Testis (tissue), 3 donors: ENCODE results near the gene HDAC6. TPM values are rescaled to one million over a fixed set of nuclear protein-coding genes. Genes with fewer than 3 reads are reported as not detected.

Experiments used
- DNase-seq: peaks from one replicate; pipeline ENCODE4 v3.0.0-alpha.2; 2019
- H3K27ac ChIP-seq, 2 donors: fragments of 200-600 bp; sonication (generic); one replicate each; pipeline ENCODE4 v1.5.1; 2019
- H3K27me3 ChIP-seq: fragments of 200-600 bp; sonication (generic); one replicate; pipeline ENCODE4 v1.5.1; 2019
- H3K36me3 ChIP-seq: fragments of 200-600 bp; sonication (generic); one replicate; pipeline ENCODE4 v1.5.1; 2017; ENCODE audit warnings: low read depth; ENCODE audit errors: missing control alignments
- H3K4me1 ChIP-seq: fragments of 200-600 bp; sonication (generic); one replicate; pipeline ENCODE4 v1.5.1; 2019
- H3K4me3 ChIP-seq, 2 donors: fragments of 200-600 bp; sonication (generic); one replicate each; pipeline ENCODE4 v1.5.1; 2017 to 2019
- H3K9me3 ChIP-seq: fragments of 200-600 bp; sonication (generic); one replicate; pipeline ENCODE4 v1.5.1; 2017
- POLR2A ChIP-seq: fragments of 450-650 bp; IDR thresholded peaks from one replicate; pipeline ENCODE4 v1.6.1; 2017; ENCODE audit warnings: antibody characterized with exemption, mild to moderate bottlenecking, moderate library complexity
- WGBS, 2 donors: methylation state at CpG; one replicate each; pipeline ENCODE4 v1.1.5; 2018; 5-methylcytosine and 5-hydroxymethylcytosine counted together
- intact Hi-C: fragments of 100-400 bp; cut with DNase I; formaldehyde crosslinking; loops from one replicate; pipeline ENCODE4 v1.15.1; 2023; ENCODE audit warnings: low total_unique reads
- polyA plus RNA-seq: library from polyadenylated mRNA; stranded (reverse); fragments of 350-450 nt; fragmentation: Illumina TruSeq; extraction: RNeasy Lipid Tissue Mini Kit (QIAGEN cat#74804); gene quantifications from one replicate; pipeline ENCODE4 v1.2.3, GENCODE V29; 2014; ENCODE audit warnings: low read depth, low replicate concordance; ENCODE audit not compliant: insufficient read depth
- total RNA-seq, 2 donors: library from RNA; depleted of rRNA; stranded (reverse); fragments of >200 nt; gene quantifications; one replicate each; pipeline ENCODE4 v1.2.3, GENCODE V29; 2016
- TF ChIP-seq, protein P1 (sequence below), 3 experiments: fragments of 450-650 bp in 2 of 3; fragments of 200-600 bp in 1 of 3; sonication (generic) in 1 of 3; IDR thresholded peaks; one replicate each; pipeline ENCODE4 v1.5.1; 2016 to 2019; ENCODE audit warnings: antibody characterized with exemption in 3 of 3, mild to moderate bottlenecking in 2 of 3, moderate library complexity in 1 of 3

The HDAC6 gene
- total and polyA plus RNA-seq, 3 donors from 2014 or later = 147 to 269 (median 223) TPM

DNA sequence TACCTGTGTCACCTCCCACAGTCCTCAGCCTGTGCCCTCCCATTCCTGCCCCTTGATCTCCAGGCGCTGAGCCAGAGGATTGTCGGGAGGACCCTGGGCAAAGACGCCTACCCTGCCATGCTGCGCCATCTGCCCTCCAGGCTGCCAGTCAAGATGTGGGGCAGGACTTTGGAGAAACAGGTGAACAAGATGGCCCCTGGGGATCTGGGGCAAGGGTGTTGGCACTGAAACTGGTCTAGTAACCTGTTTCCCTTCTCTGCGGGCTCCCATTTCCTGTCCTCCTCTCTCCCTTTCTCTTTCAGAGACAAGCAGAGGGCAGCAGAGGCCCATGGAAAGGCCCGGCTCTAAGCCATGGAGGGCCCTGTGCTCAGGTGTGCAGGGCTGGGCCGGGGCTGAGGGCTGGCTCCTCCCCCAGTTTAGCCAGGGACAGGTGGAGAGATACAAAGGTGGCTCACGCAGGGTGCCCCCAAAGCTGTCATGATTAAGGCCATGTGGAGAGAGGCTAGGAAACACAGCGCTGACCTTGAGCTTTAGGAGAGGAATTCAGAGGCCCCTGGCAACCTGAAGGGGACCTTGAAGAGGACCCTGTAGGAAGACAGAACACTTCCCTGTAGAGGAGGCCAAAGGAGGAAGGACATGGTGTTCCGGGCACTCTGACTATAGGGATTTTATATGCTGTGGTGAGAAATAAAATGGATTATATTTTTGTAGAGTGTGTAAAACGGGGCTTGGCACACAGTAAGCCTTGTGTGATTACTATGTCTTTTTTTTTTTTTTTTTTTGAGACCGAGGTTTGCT is 40.0 kb upstream of the HDAC6 start, which contains the start of gene GLOD5:
Gene GLOD5 (plus strand): TSS at position 74 of the 798 bp plus-strand sequence. CDS start 44 bp downstream, at position 118.
- no peaks in the 10 kb centered on the region for H3K4me1 ChIP-seq
- H3K27ac ChIP-seq = no peak within 1 kb of the TSS
- 40 to 71% methylated on average over 6 to 12 of the region's 12 CpGs for WGBS, 2 donors
- H3K36me3 ChIP-seq = no peaks in the 10 kb centered on the region
- DNase-seq = peak; percentile 28
- H3K27me3 ChIP-seq = no peaks in the 10 kb centered on the region
- TF ChIP-seq, protein P1, sequence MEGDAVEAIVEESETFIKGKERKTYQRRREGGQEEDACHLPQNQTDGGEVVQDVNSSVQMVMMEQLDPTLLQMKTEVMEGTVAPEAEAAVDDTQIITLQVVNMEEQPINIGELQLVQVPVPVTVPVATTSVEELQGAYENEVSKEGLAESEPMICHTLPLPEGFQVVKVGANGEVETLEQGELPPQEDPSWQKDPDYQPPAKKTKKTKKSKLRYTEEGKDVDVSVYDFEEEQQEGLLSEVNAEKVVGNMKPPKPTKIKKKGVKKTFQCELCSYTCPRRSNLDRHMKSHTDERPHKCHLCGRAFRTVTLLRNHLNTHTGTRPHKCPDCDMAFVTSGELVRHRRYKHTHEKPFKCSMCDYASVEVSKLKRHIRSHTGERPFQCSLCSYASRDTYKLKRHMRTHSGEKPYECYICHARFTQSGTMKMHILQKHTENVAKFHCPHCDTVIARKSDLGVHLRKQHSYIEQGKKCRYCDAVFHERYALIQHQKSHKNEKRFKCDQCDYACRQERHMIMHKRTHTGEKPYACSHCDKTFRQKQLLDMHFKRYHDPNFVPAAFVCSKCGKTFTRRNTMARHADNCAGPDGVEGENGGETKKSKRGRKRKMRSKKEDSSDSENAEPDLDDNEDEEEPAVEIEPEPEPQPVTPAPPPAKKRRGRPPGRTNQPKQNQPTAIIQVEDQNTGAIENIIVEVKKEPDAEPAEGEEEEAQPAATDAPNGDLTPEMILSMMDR (IDR thresholded peaks at IDR 0.05) = no peak
- no peak for TF ChIP-seq POLR2A
- intact Hi-C loops = no loop called here
- no peaks in the 10 kb centered on the region for H3K9me3 ChIP-seq
- no peak within 1 kb of the TSS for H3K4me3 ChIP-seq

DNA sequence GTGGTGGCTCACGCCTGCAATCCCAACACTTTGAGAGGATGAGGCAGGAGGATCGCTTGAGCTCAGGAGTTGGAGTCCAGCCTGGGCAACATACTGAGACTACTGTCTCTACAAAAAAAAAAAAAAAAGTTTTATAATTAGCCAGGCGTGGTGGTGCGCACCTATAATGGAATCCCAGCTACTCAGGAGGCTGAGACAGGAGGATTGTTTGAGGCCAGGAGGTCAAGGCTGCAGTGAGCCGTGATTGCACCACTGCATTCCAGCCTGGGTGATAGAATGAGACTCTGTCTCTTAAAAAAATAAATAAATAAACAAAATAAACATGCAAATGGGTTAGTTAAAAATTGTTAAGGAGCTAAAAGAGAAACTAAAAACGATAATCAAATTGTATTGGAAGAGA is 32.6 kb upstream of the HDAC6 start:
- H3K36me3 ChIP-seq = no peaks in the 10 kb centered on the region
- WGBS, 2 donors = 73 to 75% methylated on average over 5 to 6 of the region's 6 CpGs
- H3K4me3 ChIP-seq = no peak overlapping the region
- no peaks in the 10 kb centered on the region for H3K9me3 ChIP-seq
- no peaks in the 10 kb centered on the region for H3K27me3 ChIP-seq
- DNase-seq = no peak
- TF ChIP-seq, protein P1 (IDR thresholded peaks at IDR 0.05) = no peak
- no peak for TF ChIP-seq POLR2A
- H3K27ac ChIP-seq = no peak overlapping the region
- no peaks in the 10 kb centered on the region for H3K4me1 ChIP-seq
- intact Hi-C loops = no loop called here

DNA sequence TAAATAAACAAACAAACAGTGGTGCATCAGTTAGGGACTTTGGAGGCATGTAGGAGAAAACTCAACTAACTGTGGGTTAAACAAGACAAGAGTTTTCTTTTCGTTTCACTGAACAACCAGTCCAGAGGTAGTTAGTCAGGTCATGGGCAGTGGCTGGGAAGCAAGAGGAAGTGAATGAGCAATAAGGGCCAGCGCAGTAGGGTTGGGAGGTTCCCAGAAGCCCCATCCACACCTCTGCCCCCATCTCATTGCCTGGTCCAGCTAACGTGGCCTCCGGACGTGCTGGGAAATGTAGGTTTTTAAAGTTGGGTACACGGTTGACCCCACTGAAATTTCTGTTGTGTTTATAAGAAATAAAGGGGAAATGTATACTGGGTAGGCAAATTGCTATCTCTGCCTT is 31.6 kb upstream of the HDAC6 start:
- Histone ChIP-seq H3K4me1 (no peaks in the 10 kb centered on the region), H3K9me3 (no peaks in the 10 kb centered on the region), H3K4me3 (no peak overlapping the region), H3K36me3 (no peaks in the 10 kb centered on the region), H3K27me3 (no peaks in the 10 kb centered on the region), H3K27ac (no peak overlapping the region)
- intact Hi-C loops = no loop called here
- no peak for TF ChIP-seq POLR2A
- TF ChIP-seq, protein P1 (IDR thresholded peaks at IDR 0.05) = no peak
- WGBS, 2 donors = 70 to 88% methylated on average over 3 to 6 of the region's 6 CpGs
- DNase-seq = no peak

DNA sequence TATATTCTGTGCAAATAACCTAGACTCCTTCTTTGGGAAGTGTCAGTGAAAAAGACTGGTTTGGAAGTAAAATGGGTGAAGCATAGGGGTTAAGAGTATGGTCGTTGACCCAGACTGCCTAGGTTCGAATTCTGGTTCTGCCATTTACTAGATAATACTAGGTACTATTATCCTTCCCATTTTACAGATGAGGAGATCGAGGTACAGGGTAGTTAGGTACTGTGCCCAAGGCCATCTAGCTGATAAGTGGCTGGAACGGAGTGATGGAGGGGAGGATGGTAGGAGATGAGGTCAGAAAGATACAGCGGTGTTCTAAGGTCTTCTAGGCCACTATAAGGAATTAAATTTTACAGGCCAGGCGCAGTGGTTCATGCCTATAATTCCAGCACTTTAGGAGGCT is 29.3 kb upstream of the HDAC6 start:
- Histone ChIP-seq H3K27me3 (no peaks in the 10 kb centered on the region), H3K36me3 (no peaks in the 10 kb centered on the region), H3K27ac (no peak overlapping the region), H3K9me3 (no peaks in the 10 kb centered on the region), H3K4me3 (no peak overlapping the region), H3K4me1 (no peaks in the 10 kb centered on the region)
- WGBS, 2 donors = 81 to 86% methylated on average over 6 of the region's 6 CpGs
- intact Hi-C loops = no loop called here
- no peak for TF ChIP-seq POLR2A
- TF ChIP-seq, protein P1 (IDR thresholded peaks at IDR 0.05) = no peak
- no peak for DNase-seq
